Panc1 (cell line): ENCODE data around the gene TADA3.

Experiments used
- POLR2AphosphoS5 ChIP-seq: IDR thresholded peaks from 2 replicates; pipeline ENCODE4 v1.6.1; 2012; ENCODE audit warnings: mild to moderate bottlenecking, low read depth, low read length, moderate library complexity
- TF ChIP-seq, protein P1 (sequence below): fragments of 450-650 bp; IDR thresholded peaks from 2 replicates; pipeline ENCODE4 v1.5.1; 2017; ENCODE audit warnings: mild to moderate bottlenecking

DNA sequence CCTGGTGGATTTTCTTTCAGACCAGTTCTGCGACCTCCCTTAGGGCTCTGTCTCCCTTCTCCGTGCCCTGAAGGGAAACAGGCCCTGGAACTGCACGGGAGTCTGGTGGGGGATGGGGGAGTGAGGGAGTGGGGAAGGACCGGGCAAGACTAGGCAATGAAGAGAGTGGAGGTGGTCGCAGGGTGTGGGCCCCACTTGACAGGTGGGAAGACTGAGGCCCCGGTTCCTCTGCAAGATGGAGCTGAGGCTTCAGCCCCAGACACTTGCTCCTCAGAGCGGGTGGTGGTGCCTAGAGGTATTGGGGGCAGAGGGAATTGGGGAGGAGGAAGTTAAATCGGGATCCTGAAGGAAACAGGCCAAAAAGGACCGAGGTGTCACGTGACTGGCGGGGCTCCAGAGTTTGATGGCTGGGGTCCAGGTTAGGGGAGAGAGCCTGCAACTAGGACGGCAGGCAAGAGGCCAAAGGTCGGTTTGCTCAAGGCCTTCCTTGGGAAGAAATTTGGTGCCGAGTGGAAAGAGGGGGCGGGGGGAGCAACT is 21.9 kb downstream of the TADA3 start:
- TF ChIP-seq, protein P1, sequence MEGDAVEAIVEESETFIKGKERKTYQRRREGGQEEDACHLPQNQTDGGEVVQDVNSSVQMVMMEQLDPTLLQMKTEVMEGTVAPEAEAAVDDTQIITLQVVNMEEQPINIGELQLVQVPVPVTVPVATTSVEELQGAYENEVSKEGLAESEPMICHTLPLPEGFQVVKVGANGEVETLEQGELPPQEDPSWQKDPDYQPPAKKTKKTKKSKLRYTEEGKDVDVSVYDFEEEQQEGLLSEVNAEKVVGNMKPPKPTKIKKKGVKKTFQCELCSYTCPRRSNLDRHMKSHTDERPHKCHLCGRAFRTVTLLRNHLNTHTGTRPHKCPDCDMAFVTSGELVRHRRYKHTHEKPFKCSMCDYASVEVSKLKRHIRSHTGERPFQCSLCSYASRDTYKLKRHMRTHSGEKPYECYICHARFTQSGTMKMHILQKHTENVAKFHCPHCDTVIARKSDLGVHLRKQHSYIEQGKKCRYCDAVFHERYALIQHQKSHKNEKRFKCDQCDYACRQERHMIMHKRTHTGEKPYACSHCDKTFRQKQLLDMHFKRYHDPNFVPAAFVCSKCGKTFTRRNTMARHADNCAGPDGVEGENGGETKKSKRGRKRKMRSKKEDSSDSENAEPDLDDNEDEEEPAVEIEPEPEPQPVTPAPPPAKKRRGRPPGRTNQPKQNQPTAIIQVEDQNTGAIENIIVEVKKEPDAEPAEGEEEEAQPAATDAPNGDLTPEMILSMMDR = no peak
- no peak for TF ChIP-seq POLR2AphosphoS5
